ENCODE results near the gene ZNF682. TPM values are rescaled to one million over a fixed set of nuclear protein-coding genes. Genes with fewer than 3 reads are reported as not detected.
"Not testable (repeated sequence)": the region's sequence is repeated elsewhere in the genome, so short reads cannot be mapped to it uniquely, and the experiment has no call there.

Gene ZNF682
- total RNA-seq, 2 donors from 2014 or later = 28.5 to 29.3 TPM

GRCh38 chr19:20051841-20052768, 12.8 kb upstream of the ZNF682 start:
- Histone ChIP-seq H3K4me1 (ENCODE audit: control insufficient read depth, insufficient read depth, low read length) (peaks cover 6% of the 10 kb centered on the region), H3K4me3 (ENCODE audit: low read length) (peak overlapping the region; percentile 91), H3K27ac (ENCODE audit: low read depth, low read length) (peak overlapping the region; percentile 50), H3K36me3 (ENCODE audit: control insufficient read depth, insufficient read depth, low read length) (no peaks in the 10 kb centered on the region), H3K9ac (ENCODE audit: extremely low read depth, low read length, poor library complexity, severe bottlenecking) (peak overlapping the region; percentile 79), H3K9me3 (ENCODE audit: control insufficient read depth, low read length) (no peaks in the 10 kb centered on the region), H3K27me3 (ENCODE audit: control insufficient read depth, insufficient read depth, low read length, poor library complexity, severe bottlenecking) (no peaks in the 10 kb centered on the region)
- Mint-ChIP-seq H3K27me3 (ENCODE audit: insufficient read depth) (peaks cover 2% of the 10 kb centered on the region), H3K4me1 (peaks cover 5% of the 10 kb centered on the region), H3K27ac (peak overlapping the region; percentile 98), H3K36me3 (ENCODE audit: low read depth) (no peaks in the 10 kb centered on the region), H3K4me3 (peak overlapping the region; percentile 89), H3K9me3 (peaks cover under 1% of the 10 kb centered on the region)
- TF ChIP-seq CTCF (conservative IDR thresholded peaks at IDR 0.05) = peak; percentile 26
- peak; percentile 99 for DNase-seq
- 1 to 5% methylated on average over 19 to 43 of the region's 43 CpGs for WGBS, 2 experiments (ENCODE audit: insufficient coverage in 1 of 2, insufficient read length in 1 of 2)

GRCh38 chr19:20045742-20046141, 6.4 kb upstream of the ZNF682 start:
- not testable (repeated sequence) for H3K27ac ChIP-seq (ENCODE audit: low read depth, low read length); H3K36me3 Mint-ChIP-seq (ENCODE audit: low read depth)

GRCh38 chr19:20044663-20045062, 5.4 kb upstream of the ZNF682 start:
- H3K27ac ChIP-seq (ENCODE audit: low read depth, low read length) = no peak overlapping the region
- Mint-ChIP-seq H3K4me3 (no peak overlapping the region), H3K27ac (no peak overlapping the region), H3K4me1 (no peaks in the 10 kb centered on the region), H3K9me3 (peaks cover under 1% of the 10 kb centered on the region), H3K36me3 (ENCODE audit: low read depth) (no peaks in the 10 kb centered on the region), H3K27me3 (ENCODE audit: insufficient read depth) (no peaks in the 10 kb centered on the region)
- no peaks in the 10 kb centered on the region for H3K27me3 ChIP-seq (ENCODE audit: control insufficient read depth, insufficient read depth, low read length, poor library complexity, severe bottlenecking)
- DNase-seq = no peak
- no peaks in the 10 kb centered on the region for H3K4me1 ChIP-seq (ENCODE audit: control insufficient read depth, insufficient read depth, low read length)
- H3K36me3 ChIP-seq (ENCODE audit: control insufficient read depth, insufficient read depth, low read length) = no peaks in the 10 kb centered on the region
- H3K9me3 ChIP-seq (ENCODE audit: control insufficient read depth, low read length) = peaks cover 6% of the 10 kb centered on the region
- no peak overlapping the region for H3K9ac ChIP-seq (ENCODE audit: extremely low read depth, low read length, poor library complexity, severe bottlenecking)
- no peak overlapping the region for H3K4me3 ChIP-seq (ENCODE audit: low read length)
- TF ChIP-seq CTCF (conservative IDR thresholded peaks at IDR 0.05) = no peak
- 92 to 94% methylated on average over 3 of the region's 3 CpGs for WGBS, 2 experiments (ENCODE audit: insufficient coverage in 1 of 2, insufficient read length in 1 of 2)

More at GRCh38 chr19:20045742-20046141, 6.4 kb upstream of the ZNF682 start:
- H3K9me3 ChIP-seq (ENCODE audit: control insufficient read depth, low read length); H3K4me3 ChIP-seq (ENCODE audit: low read length); H3K9ac ChIP-seq (ENCODE audit: extremely low read depth, low read length, poor library complexity, severe bottlenecking); H3K4me3 Mint-ChIP-seq; H3K36me3 ChIP-seq (ENCODE audit: control insufficient read depth, insufficient read depth, low read length); H3K27me3 Mint-ChIP-seq (ENCODE audit: insufficient read depth); DNase-seq; H3K9me3 Mint-ChIP-seq; H3K27me3 ChIP-seq (ENCODE audit: control insufficient read depth, insufficient read depth, low read length, poor library complexity, severe bottlenecking); H3K27ac Mint-ChIP-seq; H3K4me1 ChIP-seq (ENCODE audit: control insufficient read depth, insufficient read depth, low read length); H3K4me1 Mint-ChIP-seq: not testable (repeated sequence)
- 87 to 88% methylated on average over 3 to 5 of the region's 5 CpGs for WGBS, 2 experiments (ENCODE audit: insufficient coverage in 1 of 2, insufficient read length in 1 of 2)
